H1 (cell line): ENCODE data around the gene PSMC3IP. TPM values are rescaled to one million over a fixed set of nuclear protein-coding genes. Genes with fewer than 3 reads are reported as not detected.

Experiments used
- JUND ChIP-seq: IDR thresholded peaks from 2 replicates; pipeline ENCODE4 v1.6.1; 2011; ENCODE audit warnings: mild to moderate bottlenecking, improper control_type of control experiment, low read length
- KDM1A ChIP-seq: fragments of 200-600, 300-600 bp; sonication (generic); IDR thresholded peaks from 2 replicates; pipeline ENCODE4 v1.7.1; 2016; ENCODE audit warnings: mild to moderate bottlenecking, low read length, borderline replicate concordance
- POLR2A ChIP-seq, 2 experiments: IDR thresholded peaks; 1 replicate in 1 of 2; 2 replicates in 1 of 2; pipeline ENCODE4 v1.6.1; 2011; ENCODE audit warnings: low read depth in 2 of 2, low read length in 2 of 2, mild to moderate bottlenecking in 2 of 2; ENCODE audit errors: control extremely low read depth in 1 of 2
- POLR2AphosphoS5 ChIP-seq: IDR thresholded peaks from 2 replicates; pipeline ENCODE4 v1.6.1; 2011; ENCODE audit warnings: low read depth, low read length
- RXRA ChIP-seq: IDR thresholded peaks from 2 replicates; pipeline ENCODE4 v1.6.1; 2011; ENCODE audit warnings: low read depth, mild to moderate bottlenecking, low read length, moderate library complexity; ENCODE audit not compliant: insufficient read depth
- SAP30 ChIP-seq: fragments of 300-600 bp; sonication (generic); IDR thresholded peaks from 2 replicates; pipeline ENCODE4 v1.7.1; 2012; ENCODE audit warnings: low read length, moderate library complexity, mild to moderate bottlenecking, inconsistent platforms; ENCODE audit not compliant: insufficient read depth, insufficient replicate concordance
- TAF1 ChIP-seq: IDR thresholded peaks from 2 replicates; pipeline ENCODE4 v1.6.1; 2011; ENCODE audit warnings: mild to moderate bottlenecking, low read depth, low read length
- polyA plus RNA-seq, 7 experiments: library from polyadenylated mRNA; depleted of rRNA in 3 of 7; stranded (reverse) in 5 of 7; unstranded in 2 of 7; fragments of >200 nt in 5 of 7; fragments of 200-250 nt in 2 of 7; gene quantifications; 1 replicate in 5 of 7; 2 replicates in 1 of 7; 4 replicates in 1 of 7; pipeline versions ENCODE4 v1.2.1 to v1.2.3, GENCODE V29; 2011 to 2013; ENCODE audit warnings: missing spikeins in 2 of 7, mixed read lengths in 2 of 7
- total RNA-seq: library from RNA; stranded (reverse); fragmentation: NEBNext Ultra II Directional; extraction: Animal tissue kit (Norgen Biotek cat#: 25700); gene quantifications from 2 replicates; pipeline ENCODE4 v1.2.1, GENCODE V29; 2021

Gene PSMC3IP
- total and polyA plus RNA-seq, 2 of the 8 experiments (the other 6 are each of a cell fraction or from before 2014, with no cell fraction given) = 11.5 to 21.9 TPM

DNA sequence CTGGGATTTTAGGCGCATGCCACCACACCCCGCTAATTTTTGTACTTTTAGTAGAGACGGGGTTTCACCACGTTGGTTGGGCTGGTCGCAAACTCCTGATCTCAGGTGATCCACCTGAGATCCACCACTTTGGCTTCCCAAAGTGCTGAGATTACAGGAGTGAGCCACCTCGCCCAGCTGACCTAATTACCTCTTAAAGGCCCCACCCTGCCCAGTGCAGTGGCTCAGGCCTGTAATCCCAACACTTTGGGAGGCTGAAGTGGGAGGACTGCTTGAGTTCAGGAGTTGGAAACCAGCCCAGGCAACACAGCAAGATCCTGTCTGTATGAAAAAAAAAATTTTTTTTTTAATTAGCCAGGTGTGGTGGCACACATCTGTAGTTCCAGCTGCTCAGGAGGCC, 18.5 kb downstream of the PSMC3IP start (continued):
- TF ChIP-seq JUND (no peak), TAF1 (no peak), POLR2A (IDR thresholded peaks at IDR 0.05; ENCODE audit: control extremely low read depth in 1 of 2, low read depth in 2 of 2, low read length in 2 of 2) (no peak), SAP30 (no peak), KDM1A (no peak), RXRA (no peak), POLR2AphosphoS5 (no peak)
